A549 (cell line): ENCODE results near the gene RBM41. TPM values are rescaled to one million over a fixed set of nuclear protein-coding genes. Genes with fewer than 3 reads are reported as not detected.

Experiments used
- ATAC-seq, 2 experiments: fragments of 200-7000 bp in 1 of 2; fragments of >200 bp in 1 of 2; cut with Nextera tagmentation in 1 of 2; cut with Tn5 transposase in 1 of 2; 3 replicates each; pipeline versions ENCODE4 v1.8.0 to v1.9.1; 2018 to 2020; ENCODE audit warnings: mild to moderate bottlenecking in 1 of 2, moderate library complexity in 1 of 2
- CTCF ChIA-PET: fragments of 300-600 bp; sonication (Branson Sonifier 250); formaldehyde crosslinking; extraction: SDS; loops from one replicate; lab custom pipeline; 2021; ENCODE audit warnings: antibody characterized with exemption, inconsistent platforms; lab: Yijun Ruan, JAX
- POLR2A ChIA-PET: fragments of 350-600 bp; formaldehyde crosslinking; extraction: SDS; loops from one replicate; lab custom pipeline; 2021; ENCODE audit warnings: antibody characterized with exemption, inconsistent platforms; lab: Yijun Ruan, JAX
- DNase-seq, 2 experiments: peaks; one replicate each; pipeline versions ENCODE4 v3.0.0 to v3.0.0-alpha.2; 2011 to 2016; ENCODE audit warnings: low read depth in 1 of 2, low spot score in 1 of 2
- FAIRE-seq: peaks from 2 replicates; lab custom pipeline; 2011; peaks lifted over from hg19 to GRCh38; lab: Jason Lieb, UNC
- H3K27ac ChIP-seq, 2 experiments: fragments of >200 bp; sonication (Bioruptor Twin); formaldehyde crosslinking; 3 replicates each; pipeline ENCODE4 v1.5.1; 2016 to 2017
- H3K4me1 ChIP-seq: fragments of >200 bp; sonication (Bioruptor Twin); formaldehyde crosslinking; 3 replicates; pipeline ENCODE4 v1.6.1; 2016
- H3K4me2 ChIP-seq: fragments of >200 bp; sonication (Bioruptor Twin); formaldehyde crosslinking; 3 replicates; pipeline ENCODE4 v1.6.1; 2016
- H3K4me3 ChIP-seq: fragments of >200 bp; sonication (Bioruptor Twin); formaldehyde crosslinking; 3 replicates; pipeline ENCODE4 v1.5.1; 2016
- H3K9me3 ChIP-seq: fragments of >200 bp; sonication (Bioruptor Twin); formaldehyde crosslinking; 3 replicates; pipeline ENCODE4 v1.6.1; 2016
- BCL3 ChIP-seq: fragments of >200 bp; sonication (Bioruptor Twin); formaldehyde crosslinking; IDR thresholded peaks from 3 replicates; pipeline ENCODE4 v1.6.1; 2016
- BHLHE40 ChIP-seq: IDR thresholded peaks from 2 replicates; pipeline ENCODE4 v1.6.1; 2012; ENCODE audit warnings: low read depth, low read length, inconsistent platforms
- CBX2 ChIP-seq: fragments of 200-600 bp; sonication (generic); IDR thresholded peaks from 2 replicates; pipeline ENCODE4 v1.6.1; 2016; ENCODE audit warnings: low read depth, mild to moderate bottlenecking, borderline replicate concordance
- GATA3 ChIP-seq: IDR thresholded peaks from 2 replicates; pipeline ENCODE4 v1.6.1; 2012; ENCODE audit warnings: borderline replicate concordance
- JUN ChIP-seq, 2 experiments: fragments of >200 bp; sonication (Bioruptor Twin); formaldehyde crosslinking; IDR thresholded peaks; 2 replicates in 1 of 2; 3 replicates in 1 of 2; pipeline ENCODE4 v1.6.1; 2016 to 2017
- MAFK ChIP-seq: fragments of 450-650 bp; IDR thresholded peaks from 2 replicates; pipeline ENCODE4 v1.6.1; 2014; ENCODE audit not compliant: partially characterized antibody
- NPAS2 ChIP-seq: fragments of 250-450 bp; sonication (Bioruptor Pico); IDR thresholded peaks from 2 replicates; pipeline ENCODE4 v1.8.0; 2022; ENCODE audit warnings: mild to moderate bottlenecking, moderate library complexity, borderline replicate concordance
- POLR2A ChIP-seq: IDR thresholded peaks from 2 replicates; pipeline ENCODE4 v1.6.1; 2012; ENCODE audit warnings: mild to moderate bottlenecking, low read length
- RAD21 ChIP-seq, 2 experiments: fragments of >200 bp in 1 of 2; sonication (Bioruptor Twin) in 1 of 2; formaldehyde crosslinking in 1 of 2; IDR thresholded peaks in 1 of 2; conservative IDR thresholded peaks in 1 of 2; 2 replicates in 1 of 2; 3 replicates in 1 of 2; pipeline ENCODE4 v1.6.1; 2012 to 2018; ENCODE audit warnings: inconsistent platforms in 1 of 2
- SMC3 ChIP-seq: fragments of >200 bp; sonication (Bioruptor Twin); formaldehyde crosslinking; IDR thresholded peaks from 3 replicates; pipeline ENCODE4 v1.6.1; 2018; ENCODE audit warnings: inconsistent platforms
- USF2 ChIP-seq: fragments of 450-650 bp; IDR thresholded peaks from 2 replicates; pipeline ENCODE4 v1.6.1; 2014; ENCODE audit warnings: antibody characterized with exemption
- ZNF302 ChIP-seq: fragments of 250-450 bp; sonication (Bioruptor Pico); IDR thresholded peaks from 2 replicates; pipeline ENCODE4 v1.9.0; 2021; ENCODE audit warnings: inconsistent platforms, mild to moderate bottlenecking, moderate library complexity
- WGBS: methylation state at CpG from one replicate; pipeline ENCODE4 v1.1.6; 2017; ENCODE audit errors: missing lambda C conversion rate; 5-methylcytosine and 5-hydroxymethylcytosine counted together
- polyA plus RNA-seq, 4 experiments: library from polyadenylated mRNA; depleted of rRNA in 3 of 4; stranded (reverse); fragments of >200 nt; fragmentation: RNase III in 1 of 4; extraction: RNeasy Plus Mini Kit Qiagen cat#74134 plus additional on column Dnase treatment in 1 of 4; gene quantifications; 2 replicates in 3 of 4; 3 replicates in 1 of 4; pipeline ENCODE4 v1.2.3, GENCODE V29; 2011 to 2017
- TF ChIP-seq, protein P1 (sequence below): fragments of >200 bp; sonication (Bioruptor Twin); formaldehyde crosslinking; IDR thresholded peaks from 3 replicates; pipeline ENCODE4 v1.5.1; 2016

Gene RBM41
- polyA plus RNA-seq, 2 of the 4 experiments (the other 2 are of a cell fraction) = 17.7 to 25.8 TPM

- H3K4me2 ChIP-seq = no peak overlapping the region
- TF ChIP-seq GATA3 (no peak), MAFK (peak; percentile 68)
- DNase-seq (no peak), FAIRE-seq (no peak), ATAC-seq (no peak)
- ChIA-PET POLR2A (no interaction called here), CTCF (interaction anchor here (0.6 to 4.4 kb wide), 5 partner anchors 9 to 399 kb away, joined by 3 to 13 read pairs (median 3); no protein-coding TSS in a partner anchor)
- no peak overlapping the region for H3K27ac ChIP-seq
- H3K4me1 ChIP-seq = no peaks in the 10 kb centered on the region
- no peaks in the 10 kb centered on the region for H3K9me3 ChIP-seq
- no peak overlapping the region for H3K4me3 ChIP-seq
- WGBS = 10% methylated on average over 1 of the region's 1 CpG
Observed at GRCh38 chrX:107029752-107030151, 88.9 kb downstream of the RBM41 start.

DNA sequence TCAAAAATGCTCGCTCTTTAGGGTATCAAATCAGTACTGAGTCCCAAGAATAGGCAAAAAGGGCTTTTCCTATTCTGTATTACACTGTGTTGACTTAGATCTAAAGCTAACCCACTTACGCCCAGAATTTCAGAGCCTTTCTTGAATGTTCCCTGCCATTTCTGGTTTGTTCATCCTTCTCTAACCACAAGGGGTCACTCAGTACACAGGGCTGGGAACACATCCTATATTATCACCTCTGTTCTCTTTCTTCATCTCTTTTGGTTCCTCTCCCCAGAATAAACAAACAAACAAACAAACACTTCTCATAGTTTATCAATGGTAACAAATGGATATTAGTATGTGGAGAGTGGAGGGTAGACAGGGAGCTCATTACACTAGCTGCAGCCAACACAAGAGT is 93.1 kb downstream of the RBM41 start:
- TF ChIP-seq POLR2A = no peak
- peak; percentile 86 to 89 for TF ChIP-seq RAD21 (conservative IDR thresholded peaks at IDR 0.05 in 1 of 2, IDR thresholded peaks at IDR 0.05 in 1 of 2)
- TF ChIP-seq ZNF302 (CRISPR knock-in tag) = no peak
- TF ChIP-seq SMC3 = peak; percentile 80
- no peak for TF ChIP-seq BHLHE40
- no peak for TF ChIP-seq CBX2
- TF ChIP-seq, protein P1, sequence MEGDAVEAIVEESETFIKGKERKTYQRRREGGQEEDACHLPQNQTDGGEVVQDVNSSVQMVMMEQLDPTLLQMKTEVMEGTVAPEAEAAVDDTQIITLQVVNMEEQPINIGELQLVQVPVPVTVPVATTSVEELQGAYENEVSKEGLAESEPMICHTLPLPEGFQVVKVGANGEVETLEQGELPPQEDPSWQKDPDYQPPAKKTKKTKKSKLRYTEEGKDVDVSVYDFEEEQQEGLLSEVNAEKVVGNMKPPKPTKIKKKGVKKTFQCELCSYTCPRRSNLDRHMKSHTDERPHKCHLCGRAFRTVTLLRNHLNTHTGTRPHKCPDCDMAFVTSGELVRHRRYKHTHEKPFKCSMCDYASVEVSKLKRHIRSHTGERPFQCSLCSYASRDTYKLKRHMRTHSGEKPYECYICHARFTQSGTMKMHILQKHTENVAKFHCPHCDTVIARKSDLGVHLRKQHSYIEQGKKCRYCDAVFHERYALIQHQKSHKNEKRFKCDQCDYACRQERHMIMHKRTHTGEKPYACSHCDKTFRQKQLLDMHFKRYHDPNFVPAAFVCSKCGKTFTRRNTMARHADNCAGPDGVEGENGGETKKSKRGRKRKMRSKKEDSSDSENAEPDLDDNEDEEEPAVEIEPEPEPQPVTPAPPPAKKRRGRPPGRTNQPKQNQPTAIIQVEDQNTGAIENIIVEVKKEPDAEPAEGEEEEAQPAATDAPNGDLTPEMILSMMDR = peak; percentile 81
- Histone ChIP-seq H3K4me2 (no peak overlapping the region), H3K9me3 (no peaks in the 10 kb centered on the region), H3K27ac (peak overlapping the region in 1 of 2 experiments; percentile 25; a peak in 1 of 6 replicates), H3K4me3 (no peak overlapping the region), H3K4me1 (no peaks in the 10 kb centered on the region)
- CTCF ChIA-PET = interaction anchor here (0.6 to 4.4 kb wide), 30 partner anchors 9 to 1047 kb away, joined by 3 to 18 read pairs (median 3); partner anchors contain the start of gene NCBP2L
- FAIRE-seq (peak; percentile 97), DNase-seq (peak; percentile 25 to 38), ATAC-seq (peak; percentile 73 to 81; a peak in 5 of 6 replicates)
- POLR2A ChIA-PET = no interaction called here
- WGBS = 9% methylated on average over 2 of the region's 2 CpGs

GRCh38 chrX:107014936-107015335 is 103.7 kb downstream of the RBM41 start:
- Histone ChIP-seq H3K4me3 (no peak overlapping the region), H3K4me2 (no peak overlapping the region), H3K27ac (no peak overlapping the region), H3K4me1 (no peaks in the 10 kb centered on the region), H3K9me3 (no peaks in the 10 kb centered on the region)
- FAIRE-seq = no peak
- TF ChIP-seq CBX2 = no peak
- TF ChIP-seq USF2 = no peak
- no peak for TF ChIP-seq JUN (IDR thresholded peaks at IDR 0.05)
- TF ChIP-seq NPAS2 (CRISPR knock-in tag) = no peak
- no peak for TF ChIP-seq BCL3
- DNase-seq = no peak
- ChIA-PET CTCF (interaction anchor here (0.8 to 2.0 kb wide), 2 partner anchors 9 to 11 kb away, joined by 3 to 11 read pairs; no protein-coding TSS in a partner anchor), POLR2A (no interaction called here)
- no peak for ATAC-seq
- WGBS = 42% methylated on average over 1 of the region's 1 CpG

Other genes starting within 250 kb of the RBM41 start
- 0.14 and 0.28 TPM in 2 replicates for gene RIPPLY1, start 215.5 kb downstream of the RBM41 start, polyA plus RNA-seq (2011; rRNA removed)
- gene RIPPLY1, start 215.5 kb downstream of the RBM41 start, polyA plus RNA-seq (2017; fragmentation: RNase III; extraction: RNeasy Plus Mini Kit Qiagen cat#74134 plus additional on column Dnase treatment) = 0.10 to 0.17 TPM (median 0.11 TPM) in 3 replicates
- 28.1 and 49.2 TPM in 2 replicates for gene CLDN2, start 198.4 kb downstream of the RBM41 start, polyA plus RNA-seq (2011; rRNA removed)
- gene CLDN2, start 198.4 kb downstream of the RBM41 start, polyA plus RNA-seq (2017; fragmentation: RNase III; extraction: RNeasy Plus Mini Kit Qiagen cat#74134 plus additional on column Dnase treatment) = 18.7 to 28.6 TPM (median 24.8 TPM) in 3 replicates
- gene MORC4, start 118.6 kb downstream of the RBM41 start, polyA plus RNA-seq (2011; rRNA removed) = 91.1 and 98.2 TPM in 2 replicates
- gene MORC4, start 118.6 kb downstream of the RBM41 start, polyA plus RNA-seq (2017; fragmentation: RNase III; extraction: RNeasy Plus Mini Kit Qiagen cat#74134 plus additional on column Dnase treatment) = 71.1 to 75.7 TPM (median 72.8 TPM) in 3 replicates
- 30.1 and 37.6 TPM in 2 replicates for gene NUP62CL, start 87.6 kb upstream of the RBM41 start, polyA plus RNA-seq (2011; rRNA removed)
- 12.5 to 15.8 TPM (median 14.1 TPM) in 3 replicates for gene NUP62CL, start 87.6 kb upstream of the RBM41 start, polyA plus RNA-seq (2017; fragmentation: RNase III; extraction: RNeasy Plus Mini Kit Qiagen cat#74134 plus additional on column Dnase treatment)
- gene DNAAF6, start 87.8 kb upstream of the RBM41 start, polyA plus RNA-seq (2011; rRNA removed) = not detected in 2 replicates
- not detected in 3 replicates for gene DNAAF6, start 87.8 kb upstream of the RBM41 start, polyA plus RNA-seq (2017; fragmentation: RNase III; extraction: RNeasy Plus Mini Kit Qiagen cat#74134 plus additional on column Dnase treatment)